Left ventricle myocardium inferior (tissue), 1 donor: Measurements from ENCODE around the gene TFR2. TPM values are rescaled to one million over a fixed set of nuclear protein-coding genes. Genes with fewer than 3 reads are reported as not detected.

Experiments used
- DNase-seq: peaks from one replicate; pipeline ENCODE4 v3.0.0-alpha.2; 2020
- H3K27ac ChIP-seq: fragments of 200-600 bp; replicated peaks from 2 replicates; pipeline ENCODE4 v1.8.0; 2021
- H3K27me3 ChIP-seq: fragments of 200-600 bp; 2 replicates; pipeline ENCODE4 v1.8.0; 2021; ENCODE audit warnings: low read depth
- H3K36me3 ChIP-seq: fragments of 200-600 bp; 2 replicates; pipeline ENCODE4 v1.8.0; 2021
- H3K4me1 ChIP-seq: fragments of 200-600 bp; 2 replicates; pipeline ENCODE4 v1.8.0; 2021
- H3K4me3 ChIP-seq: fragments of 200-600 bp; 2 replicates; pipeline ENCODE4 v1.8.0; 2021; ENCODE audit warnings: mild to moderate bottlenecking, moderate library complexity
- H3K9me3 ChIP-seq: fragments of 200-600 bp; replicated peaks from 2 replicates; pipeline ENCODE4 v1.8.0; 2021
- CTCF ChIP-seq: fragments of 200-600 bp; IDR thresholded peaks from 2 replicates; pipeline ENCODE4 v1.8.0; 2021; ENCODE audit warnings: antibody characterized with exemption, mild to moderate bottlenecking, borderline replicate concordance
- intact Hi-C: fragments of 100-400 bp; cut with micrococcal nuclease; formaldehyde crosslinking; loops from one replicate; pipeline ENCODE4 v1.11.0; 2022
- total RNA-seq: library from RNA; stranded (reverse); fragmentation: NEBNext Ultra II Directional; extraction: Animal tissue kit (Norgen Biotek cat#: 25700); gene quantifications from one replicate; pipeline ENCODE4 v1.2.1, GENCODE V29; 2021
- donor health status: DM: no; HTN: yes; CAD: no; lungs with severe emphysema.

The TFR2 gene
- total RNA-seq, 1 donor from 2014 or later = 0.25 TPM

- H3K27me3 ChIP-seq = no peaks in the 10 kb centered on the region
- TF ChIP-seq CTCF = no peak
- H3K4me1 ChIP-seq = peaks cover 43% of the 10 kb centered on the region
- peaks cover 75% of the 10 kb centered on the region for H3K36me3 ChIP-seq
- H3K27ac ChIP-seq = no peak overlapping the region
- no peaks in the 10 kb centered on the region for H3K9me3 ChIP-seq
- DNase-seq = no peak
- H3K4me3 ChIP-seq = no peak overlapping the region
- intact Hi-C loops = no loop called here
Observed at GRCh38 chr7:100686822-100687211, 45.5 kb upstream of the TFR2 start.

- Histone ChIP-seq H3K4me3 (no peak overlapping the region), H3K36me3 (peaks cover 80% of the 10 kb centered on the region), H3K27ac (no peak overlapping the region), H3K27me3 (no peaks in the 10 kb centered on the region), H3K4me1 (peaks cover 38% of the 10 kb centered on the region), H3K9me3 (no peaks in the 10 kb centered on the region)
- no peak for TF ChIP-seq CTCF
- DNase-seq = no peak
- intact Hi-C loops = no loop called here
Observed at GRCh38 chr7:100686201-100686821, 45.0 kb upstream of the TFR2 start.

- no peak overlapping the region for H3K4me3 ChIP-seq
- peaks cover 35% of the 10 kb centered on the region for H3K4me1 ChIP-seq
- H3K27ac ChIP-seq = no peak overlapping the region
- no peaks in the 10 kb centered on the region for H3K9me3 ChIP-seq
- H3K36me3 ChIP-seq = peaks cover 81% of the 10 kb centered on the region
- intact Hi-C loops = no loop called here
- no peaks in the 10 kb centered on the region for H3K27me3 ChIP-seq
- no peak for TF ChIP-seq CTCF
- no peak for DNase-seq
Observed at GRCh38 chr7:100685631-100686145, 44.3 kb upstream of the TFR2 start.

- Histone ChIP-seq H3K9me3 (no peaks in the 10 kb centered on the region), H3K27me3 (no peaks in the 10 kb centered on the region), H3K36me3 (peaks cover 81% of the 10 kb centered on the region), H3K4me3 (no peak overlapping the region), H3K4me1 (peaks cover 35% of the 10 kb centered on the region), H3K27ac (no peak overlapping the region)
- no peak for DNase-seq
- no peak for TF ChIP-seq CTCF
- intact Hi-C loops = no loop called here
Observed at GRCh38 chr7:100685049-100685605, 43.8 kb upstream of the TFR2 start.

- TF ChIP-seq CTCF = no peak
- Histone ChIP-seq H3K4me1 (peaks cover 35% of the 10 kb centered on the region), H3K9me3 (no peaks in the 10 kb centered on the region), H3K36me3 (peaks cover 84% of the 10 kb centered on the region), H3K27ac (no peak overlapping the region), H3K27me3 (no peaks in the 10 kb centered on the region), H3K4me3 (no peak overlapping the region)
- intact Hi-C loops = no loop called here
- DNase-seq = no peak
Observed at GRCh38 chr7:100684534-100685042, 43.2 kb upstream of the TFR2 start.
